GM12865 (cell line): ENCODE results near the gene MYL6.

ENCODE experiments used
- DNase-seq: peaks from one replicate; pipeline ENCODE4 v3.0.0; 2010; ENCODE audit warnings: low read depth
- H3K4me3 ChIP-seq: 2 replicates; pipeline ENCODE4 v1.5.1; 2011; ENCODE audit warnings: mild to moderate bottlenecking, low read depth, low read length, control low read depth
- CTCF ChIP-seq: IDR thresholded peaks from 2 replicates; pipeline ENCODE4 v1.5.1; 2011; ENCODE audit warnings: low read length, control low read depth, low read depth, inconsistent platforms; ENCODE audit not compliant: insufficient read depth; ENCODE audit errors: missing control alignments

Gene MYL6

GRCh38 chr12:56178347-56178746, 20.2 kb downstream of the MYL6 start:
- no peak for DNase-seq
- TF ChIP-seq CTCF, result no peak
- H3K4me3 ChIP-seq, result no peak overlapping the region

- H3K4me3 ChIP-seq, result no peak overlapping the region
- no peak for TF ChIP-seq CTCF
- DNase-seq, result no peak
Measured at GRCh38 chr12:56186957-56187356, 28.8 kb downstream of the MYL6 start.

GRCh38 chr12:56188131-56188777, 30.1 kb downstream of the MYL6 start:
- DNase-seq, result peak; percentile 23
- H3K4me3 ChIP-seq, result peak overlapping the region; percentile 73
- TF ChIP-seq CTCF, result no peak

GRCh38 chr12:56188778-56189098, 30.6 kb downstream of the MYL6 start:
- TF ChIP-seq CTCF, result no peak
- peak overlapping the region; percentile 73 for H3K4me3 ChIP-seq
- peak; percentile 22 for DNase-seq

GRCh38 chr12:56189099-56189917, 31.1 kb downstream of the MYL6 start, which contains the start of gene SMARCC2:
Gene SMARCC2 (minus strand): TSS chr12:56189483. CDS start chr12:56189461, 22 bp downstream.
- DNase-seq, result peak; percentile 91
- TF ChIP-seq CTCF, result peak; percentile 83
- peak within 1 kb of the TSS; percentile 73 for H3K4me3 ChIP-seq

GRCh38 chr12:56189918-56190694, 31.9 kb downstream of the MYL6 start:
- peak; percentile 94 for DNase-seq
- H3K4me3 ChIP-seq, result peak overlapping the region; percentile 57
- no peak for TF ChIP-seq CTCF
